ENCODE data around the gene TMX3. TPM values are rescaled to one million over a fixed set of nuclear protein-coding genes. Genes with fewer than 3 reads are reported as not detected.

The TMX3 gene
- total RNA-seq, 1 donor from 2014 or later, result 30.8 TPM

- H3K4me3 ChIP-seq (ENCODE audit: low read depth, low read length), result no peak overlapping the region
- TF ChIP-seq CTCF (conservative IDR thresholded peaks at IDR 0.05; ENCODE audit: low read depth, low read length), result no peak
- DNase-seq (ENCODE audit: low read depth), result no peak
Measured at GRCh38 chr18:68728081-68728700, 13.3 kb upstream of the TMX3 start.

GRCh38 chr18:68727506-68727905, 12.6 kb upstream of the TMX3 start:
- no peak for TF ChIP-seq CTCF (conservative IDR thresholded peaks at IDR 0.05; ENCODE audit: low read depth, low read length)
- H3K4me3 ChIP-seq (ENCODE audit: low read depth, low read length), result no peak overlapping the region
- no peak for DNase-seq (ENCODE audit: low read depth)

- DNase-seq (ENCODE audit: low read depth), result no peak
- TF ChIP-seq CTCF (conservative IDR thresholded peaks at IDR 0.05; ENCODE audit: low read depth, low read length), result no peak
- no peak overlapping the region for H3K4me3 ChIP-seq (ENCODE audit: low read depth, low read length)
Measured at GRCh38 chr18:68725346-68725745, 10.4 kb upstream of the TMX3 start.

- no peak for DNase-seq (ENCODE audit: low read depth)
- H3K4me3 ChIP-seq (ENCODE audit: low read depth, low read length), result no peak overlapping the region
- no peak for TF ChIP-seq CTCF (conservative IDR thresholded peaks at IDR 0.05; ENCODE audit: low read depth, low read length)
Measured at GRCh38 chr18:68724021-68724420, 9.1 kb upstream of the TMX3 start.

- no peak for DNase-seq (ENCODE audit: low read depth)
- H3K4me3 ChIP-seq (ENCODE audit: low read depth, low read length), result no peak overlapping the region
- no peak for TF ChIP-seq CTCF (conservative IDR thresholded peaks at IDR 0.05; ENCODE audit: low read depth, low read length)
Measured at GRCh38 chr18:68723539-68723938, 8.6 kb upstream of the TMX3 start.

GRCh38 chr18:68722821-68723220, 7.9 kb upstream of the TMX3 start:
- DNase-seq (ENCODE audit: low read depth), result no peak
- no peak for TF ChIP-seq CTCF (conservative IDR thresholded peaks at IDR 0.05; ENCODE audit: low read depth, low read length)
- H3K4me3 ChIP-seq (ENCODE audit: low read depth, low read length), result no peak overlapping the region

All from epithelial cell of proximal tubule (primary cell).